H1 (cell line): ENCODE results near the gene TMEM235. TPM values are rescaled to one million over a fixed set of nuclear protein-coding genes. Genes with fewer than 3 reads are reported as not detected.

ENCODE experiments used
- CTCF ChIA-PET: fragments of 300-600 bp; sonication (Branson Sonifier 250); formaldehyde crosslinking; loops from one replicate; lab custom pipeline; 2021; ENCODE audit not compliant: partially characterized antibody; lab: Charles Lee
- POLR2A ChIA-PET: fragments of 300-600 bp; sonication (Branson Sonifier 250); formaldehyde crosslinking; loops from one replicate; lab custom pipeline; 2021; ENCODE audit warnings: inconsistent platforms; ENCODE audit not compliant: partially characterized antibody; lab: Charles Lee
- DNase-seq, 2 experiments: peaks; one replicate each; pipeline versions ENCODE4 v3.0.0 to v3.0.0-alpha.2; 2010 to 2022; ENCODE audit warnings: low spot score in 2 of 2, low read depth in 1 of 2, mixed read lengths in 1 of 2
- FAIRE-seq: peaks from 2 replicates; lab custom pipeline; 2011; peaks lifted over from hg19 to GRCh38; lab: Jason Lieb, UNC
- H2AFZ ChIP-seq: 2 replicates; pipeline ENCODE4 v1.8.1; 2012; ENCODE audit warnings: low read length, inconsistent platforms
- H2AK5ac ChIP-seq: 2 replicates; pipeline ENCODE4 v1.6.1; 2013; ENCODE audit warnings: low read depth, low read length
- H2BK120ac ChIP-seq: replicated peaks from 2 replicates; pipeline ENCODE3; 2013; ENCODE audit warnings: low read depth, low read length, inconsistent platforms
- H2BK12ac ChIP-seq: 2 replicates; pipeline ENCODE4 v1.6.1; 2013; ENCODE audit warnings: low read depth, low read length
- H2BK15ac ChIP-seq: 2 replicates; pipeline ENCODE4 v1.6.1; 2013; ENCODE audit warnings: low read length
- H2BK20ac ChIP-seq: 2 replicates; pipeline ENCODE4 v1.6.1; 2013; ENCODE audit warnings: low read length
- H2BK5ac ChIP-seq: 2 replicates; pipeline ENCODE4 v1.6.1; 2013; ENCODE audit warnings: low read depth, low read length
- H3K14ac ChIP-seq: 2 replicates; pipeline ENCODE4 v1.6.1; 2013; ENCODE audit warnings: inconsistent platforms; ENCODE audit not compliant: insufficient read length
- H3K18ac ChIP-seq: 2 replicates; pipeline ENCODE4 v1.6.1; 2013; ENCODE audit warnings: low read length; ENCODE audit errors: extremely low read depth
- H3K23ac ChIP-seq: 2 replicates; pipeline ENCODE4 v1.6.1; 2013; ENCODE audit warnings: inconsistent platforms; ENCODE audit not compliant: insufficient read length
- H3K23me2 ChIP-seq: 2 replicates; pipeline ENCODE4 v1.6.1; 2013; ENCODE audit warnings: low read depth, low read length
- H3K27ac ChIP-seq: 2 replicates; pipeline ENCODE4 v1.6.1; 2011; ENCODE audit warnings: low read depth, low read length, inconsistent platforms
- H3K27me3 ChIP-seq, 4 experiments: replicated peaks in 1 of 4; 1 replicate in 1 of 4; 2 replicates in 3 of 4; pipeline versions ENCODE4 v1.6.1 to v1.8.1; 2011 to 2013; ENCODE audit warnings: low read length in 3 of 4, mild to moderate bottlenecking in 3 of 4, inconsistent platforms in 2 of 4, mixed read lengths in 2 of 4, moderate library complexity in 1 of 4; ENCODE audit not compliant: control insufficient read depth in 3 of 4, insufficient read depth in 3 of 4; ENCODE audit errors: extremely low read depth in 1 of 4
- H3K36me3 ChIP-seq, 4 experiments: 2 replicates each; pipeline versions ENCODE4 v1.6.1 to v1.8.1; 2011 to 2013; ENCODE audit warnings: mild to moderate bottlenecking in 4 of 4, low read length in 3 of 4, moderate library complexity in 2 of 4, control low read depth in 1 of 4, inconsistent platforms in 1 of 4; ENCODE audit not compliant: insufficient read depth in 4 of 4, control insufficient read depth in 2 of 4
- H3K4ac ChIP-seq: replicated peaks from 2 replicates; pipeline ENCODE3; 2013; ENCODE audit warnings: low read length, low read depth, mixed read lengths, inconsistent platforms; ENCODE audit not compliant: insufficient read length
- H3K4me1 ChIP-seq, 4 experiments: replicated peaks in 1 of 4; 1 replicate in 1 of 4; 2 replicates in 3 of 4; pipeline versions ENCODE4 v1.6.1 to v1.8.1; 2011 to 2013; ENCODE audit warnings: low read length in 3 of 4, inconsistent platforms in 2 of 4, mixed read lengths in 1 of 4; ENCODE audit not compliant: insufficient read depth in 4 of 4, control insufficient read depth in 3 of 4
- H3K4me2 ChIP-seq, 2 experiments: 2 replicates each; pipeline versions ENCODE4 v1.6.1 to v1.8.1; 2011 to 2013; ENCODE audit warnings: low read depth in 2 of 2, low read length in 2 of 2, control low read depth in 1 of 2, inconsistent platforms in 1 of 2, mild to moderate bottlenecking in 1 of 2; ENCODE audit not compliant: insufficient read depth in 1 of 2
- H3K4me3 ChIP-seq, 4 experiments: fragments of 200-600, 300-600 bp in 1 of 4; sonication (generic), shearing (Covaris generic), sonication (Bioruptor Twin) in 1 of 4; 2 replicates each; pipeline versions ENCODE4 v1.5.1 to v1.8.1; 2011 to 2016; ENCODE audit warnings: low read length in 4 of 4, low read depth in 3 of 4, control low read depth in 2 of 4, inconsistent platforms in 2 of 4, mild to moderate bottlenecking in 2 of 4, mixed read lengths in 1 of 4, moderate library complexity in 1 of 4; ENCODE audit not compliant: insufficient read depth in 2 of 4; ENCODE audit errors: extremely low read depth in 1 of 4
- H3K56ac ChIP-seq: replicated peaks from 2 replicates; pipeline ENCODE3; 2013; ENCODE audit warnings: low read depth, mild to moderate bottlenecking, mixed read lengths, low read length, inconsistent platforms; ENCODE audit not compliant: insufficient read length
- H3K79me1 ChIP-seq: 2 replicates; pipeline ENCODE4 v1.6.1; 2013; ENCODE audit warnings: low read depth, low read length, control low read depth
- H3K79me2 ChIP-seq, 2 experiments: 2 replicates each; pipeline versions ENCODE4 v1.6.1 to v1.8.1; 2012 to 2013; ENCODE audit warnings: low read length in 2 of 2, mild to moderate bottlenecking in 2 of 2, inconsistent platforms in 1 of 2; ENCODE audit not compliant: insufficient read depth in 2 of 2, control insufficient read depth in 1 of 2
- H3K9ac ChIP-seq, 4 experiments: replicated peaks in 1 of 4; 1 replicate in 1 of 4; 2 replicates in 3 of 4; pipeline versions ENCODE4 v1.6.1 to v1.8.1; 2011 to 2013; ENCODE audit warnings: low read depth in 3 of 4, low read length in 3 of 4, control low read depth in 2 of 4, mild to moderate bottlenecking in 2 of 4, moderate library complexity in 2 of 4, inconsistent platforms in 1 of 4; ENCODE audit errors: extremely low read depth in 1 of 4
- H3K9me3 ChIP-seq, 2 experiments: 2 replicates each; pipeline versions ENCODE4 v1.6.1 to v1.8.1; 2012 to 2013; ENCODE audit warnings: mild to moderate bottlenecking in 2 of 2, moderate library complexity in 2 of 2, control low read depth in 1 of 2, inconsistent platforms in 1 of 2, low read depth in 1 of 2, low read length in 1 of 2, mixed read lengths in 1 of 2; ENCODE audit not compliant: insufficient read depth in 2 of 2
- H4K20me1 ChIP-seq, 2 experiments: replicated peaks in 1 of 2; 2 replicates each; pipeline versions ENCODE3 to v1.8.1; 2011 to 2013; ENCODE audit warnings: inconsistent platforms in 2 of 2, low read length in 2 of 2, mild to moderate bottlenecking in 1 of 2; ENCODE audit not compliant: insufficient read depth in 2 of 2, control insufficient read depth in 1 of 2
- H4K5ac ChIP-seq: 2 replicates; pipeline ENCODE4 v1.6.1; 2013; ENCODE audit warnings: low read length, low read depth, mixed read lengths, inconsistent platforms; ENCODE audit not compliant: insufficient read length
- H4K8ac ChIP-seq: 2 replicates; pipeline ENCODE4 v1.8.0; 2013; ENCODE audit warnings: mild to moderate bottlenecking, moderate library complexity, low read length, inconsistent platforms; ENCODE audit not compliant: insufficient read depth; ENCODE audit errors: extremely low read depth
- H4K91ac ChIP-seq: replicated peaks from 2 replicates; pipeline ENCODE3; 2013; ENCODE audit warnings: low read length, mixed read lengths, inconsistent platforms; ENCODE audit not compliant: insufficient read length
- CTCF ChIP-seq, 3 experiments: IDR thresholded peaks; 1 replicate in 2 of 3; 2 replicates in 1 of 3; pipeline versions ENCODE4 v1.5.1 to v1.6.1; 2011; ENCODE audit warnings: low read length in 3 of 3, mild to moderate bottlenecking in 3 of 3, inconsistent platforms in 2 of 3, low read depth in 1 of 3, moderate library complexity in 1 of 3; ENCODE audit not compliant: insufficient read depth in 1 of 3; ENCODE audit errors: control extremely low read depth in 1 of 3
- EP300 ChIP-seq, 2 experiments: IDR thresholded peaks; 1 replicate in 1 of 2; 2 replicates in 1 of 2; pipeline ENCODE4 v1.6.1; 2011 to 2012; ENCODE audit warnings: low read depth in 2 of 2, low read length in 2 of 2, mild to moderate bottlenecking in 2 of 2, borderline replicate concordance in 1 of 2, inconsistent platforms in 1 of 2, moderate library complexity in 1 of 2
- HDAC2 ChIP-seq, 2 experiments: fragments of 300-600 bp in 1 of 2; sonication (generic) in 1 of 2; IDR thresholded peaks; 2 replicates each; pipeline ENCODE4 v1.6.1; 2011 to 2012; ENCODE audit warnings: low read depth in 2 of 2, low read length in 2 of 2, mild to moderate bottlenecking in 2 of 2, moderate library complexity in 2 of 2, borderline replicate concordance in 1 of 2, inconsistent platforms in 1 of 2
- KDM5A ChIP-seq: fragments of 200-600 bp; IDR thresholded peaks from 2 replicates; pipeline ENCODE4 v1.7.1; 2012; ENCODE audit warnings: mild to moderate bottlenecking, low read length, inconsistent platforms, mixed read lengths
- POLR2AphosphoS5 ChIP-seq: IDR thresholded peaks from 2 replicates; pipeline ENCODE4 v1.6.1; 2011; ENCODE audit warnings: low read depth, low read length
- RAD21 ChIP-seq, 2 experiments: IDR thresholded peaks in 1 of 2; conservative IDR thresholded peaks in 1 of 2; 2 replicates each; pipeline ENCODE4 v1.6.1; 2011; ENCODE audit warnings: low read depth in 2 of 2, low read length in 2 of 2, improper control_type of control experiment in 1 of 2, inconsistent platforms in 1 of 2, mild to moderate bottlenecking in 1 of 2, moderate library complexity in 1 of 2
- USF2 ChIP-seq: IDR thresholded peaks from 2 replicates; pipeline ENCODE4 v1.6.1; 2011; ENCODE audit warnings: low read length, improper control_type of control experiment
- WGBS, 2 experiments: shearing (Covaris generic) in 1 of 2; methylation state at CpG; one replicate each; pipeline versions ENCODE4 v1.1.6 to v1.1.7; 2013 to 2015; ENCODE audit warnings: low lambda C conversion rate in 2 of 2, mixed read lengths in 2 of 2, inconsistent platforms in 1 of 2, low coverage in 1 of 2, missing lambda C conversion rate in 1 of 2; ENCODE audit not compliant: insufficient replicate concordance in 2 of 2, insufficient coverage in 1 of 2, insufficient read length in 1 of 2; ENCODE audit errors: extremely low coverage in 1 of 2, missing lambda C conversion rate in 1 of 2; 5-methylcytosine and 5-hydroxymethylcytosine counted together
- polyA plus RNA-seq, 7 experiments: library from polyadenylated mRNA; depleted of rRNA in 3 of 7; stranded (reverse) in 5 of 7; unstranded in 2 of 7; fragments of >200 nt in 5 of 7; fragments of 200-250 nt in 2 of 7; gene quantifications; 1 replicate in 5 of 7; 2 replicates in 1 of 7; 4 replicates in 1 of 7; pipeline versions ENCODE4 v1.2.1 to v1.2.3, GENCODE V29; 2011 to 2013; ENCODE audit warnings: missing spikeins in 2 of 7, mixed read lengths in 2 of 7
- total RNA-seq: library from RNA; stranded (reverse); fragmentation: NEBNext Ultra II Directional; extraction: Animal tissue kit (Norgen Biotek cat#: 25700); gene quantifications from 2 replicates; pipeline ENCODE4 v1.2.1, GENCODE V29; 2021

TMEM235 gene
- total and polyA plus RNA-seq, 2 of the 8 experiments (the other 6 are each of a cell fraction or from before 2014, with no cell fraction given) = 0.05 to 0.15 TPM

- DNase-seq = no peak
- TF ChIP-seq EP300 (IDR thresholded peaks at IDR 0.05; ENCODE audit: borderline replicate concordance in 1 of 2, low read depth in 2 of 2, low read length in 2 of 2) = no peak
- no peak for TF ChIP-seq USF2
- no peak for TF ChIP-seq KDM5A
- TF ChIP-seq HDAC2 (IDR thresholded peaks at IDR 0.05; ENCODE audit: borderline replicate concordance in 1 of 2, low read depth in 2 of 2, low read length in 2 of 2) = no peak
- peak; percentile 22 to 54; a peak in 3 of 4 replicates for TF ChIP-seq RAD21 (IDR thresholded peaks at IDR 0.05 in 1 of 2, conservative IDR thresholded peaks at IDR 0.05 in 1 of 2; ENCODE audit: low read depth in 2 of 2, low read length in 2 of 2)
- peak; percentile 34 to 43 (median 34); a peak in 3 of 4 replicates for TF ChIP-seq CTCF (IDR thresholded peaks at IDR 0.05; ENCODE audit: control extremely low read depth in 1 of 3, insufficient read depth in 1 of 3, low read depth in 1 of 3, low read length in 3 of 3)
- no peak for TF ChIP-seq POLR2AphosphoS5
- TF ChIP-seq, all 59 proteins: peak for 2
- Histone ChIP-seq H2BK5ac (no peak overlapping the region), H3K18ac (no peak overlapping the region), H3K23ac (no peak overlapping the region), H3K4me2 (no peak overlapping the region), H2BK12ac (no peak overlapping the region), H4K8ac (no peak overlapping the region), H4K91ac (no peak overlapping the region), H3K79me2 (no peaks in the 10 kb centered on the region), H3K36me3 (peaks cover 0 to 19% (median 1%) of the 10 kb centered on the region in 4 experiments; a peak in 3 of 8 replicates), H2BK20ac (no peak overlapping the region), H3K79me1 (peaks cover 2% of the 10 kb centered on the region; the same call in 1 of the 2 replicates), H3K14ac (no peak overlapping the region), H3K4ac (no peak overlapping the region), H3K23me2 (no peaks in the 10 kb centered on the region), H3K56ac (no peak overlapping the region), H2BK15ac (no peak overlapping the region), H3K4me3 (no peak overlapping the region), H4K20me1 (peaks cover 0 to 2% of the 10 kb centered on the region in 2 experiments), H3K4me1 (no peaks in the 10 kb centered on the region), H2BK120ac (no peak overlapping the region), H3K9me3 (no peaks in the 10 kb centered on the region), H2AFZ (no peak overlapping the region), H4K5ac (no peak overlapping the region), H3K9ac (no peak overlapping the region), H2AK5ac (no peak overlapping the region), H3K27me3 (no peaks in the 10 kb centered on the region), H3K27ac (no peak overlapping the region)
- ChIA-PET CTCF (interaction anchor here (0.6 to 2.8 kb wide), 9 partner anchors 9 to 372 kb away, joined by 3 to 14 read pairs (median 3); partner anchors contain the start of genes AFMID and TK1), POLR2A (interaction anchor here (0.7 to 5.8 kb wide), 3 partner anchors 19 to 78 kb away, joined by 3 to 36 read pairs (median 4); partner anchors contain the start of genes AFMID, TK1 and TMC6)
- WGBS, 2 experiments = 98% methylated on average over 7 of the region's 7 CpGs; no CpG with 5 or more reads in 1 of the 2 experiments
- no peak for FAIRE-seq
Observed at GRCh38 chr17:78206298-78206697, 25.1 kb upstream of the TMEM235 start.
